GM21515 (cell line): ENCODE data around the gene SNCB.

Source experiments
- ATAC-seq: cut with Tn5 transposase; IDR thresholded peaks from one replicate; pipeline ENCODE4 v1.9.1; 2021; ENCODE audit not compliant: unreplicated experiment

Gene SNCB

GRCh38 chr5:176661676-176662075 is 31.3 kb upstream of the SNCB start:
- ATAC-seq: no peak

- peak; percentile 62 for ATAC-seq
Measured at GRCh38 chr5:176660860-176661641, 30.7 kb upstream of the SNCB start.

GRCh38 chr5:176660530-176660859 is 30.2 kb upstream of the SNCB start:
- ATAC-seq: peak; percentile 26

GRCh38 chr5:176659860-176660461 is 29.6 kb upstream of the SNCB start:
- no peak for ATAC-seq

- ATAC-seq: no peak
Measured at GRCh38 chr5:176659512-176659839, 29.1 kb upstream of the SNCB start.

- peak; percentile 46 for ATAC-seq
Measured at GRCh38 chr5:176658817-176659511, 28.6 kb upstream of the SNCB start.

GRCh38 chr5:176658007-176658599 is 27.8 kb upstream of the SNCB start:
- ATAC-seq: no peak

GRCh38 chr5:176656467-176656990 is 26.2 kb upstream of the SNCB start:
- ATAC-seq: no peak

- ATAC-seq: no peak
Measured at GRCh38 chr5:176654856-176655255, 24.5 kb upstream of the SNCB start.

- ATAC-seq: no peak
Measured at GRCh38 chr5:176653401-176654385, 23.4 kb upstream of the SNCB start.

GRCh38 chr5:176652136-176652535 is 21.8 kb upstream of the SNCB start:
- no peak for ATAC-seq

- no peak for ATAC-seq
Measured at GRCh38 chr5:176651472-176651980, 21.2 kb upstream of the SNCB start.

- no peak for ATAC-seq
Measured at GRCh38 chr5:176650354-176650884, 20.1 kb upstream of the SNCB start.

- ATAC-seq: no peak
Measured at GRCh38 chr5:176648474-176649194, 18.3 kb upstream of the SNCB start.

GRCh38 chr5:176647843-176648473 is 17.6 kb upstream of the SNCB start:
- no peak for ATAC-seq

GRCh38 chr5:176647030-176647842 is 16.9 kb upstream of the SNCB start, which contains the start of gene TSPAN17:
Gene TSPAN17, plus strand, starts transcription at chr5:176647484. Its CDS starts 132 bp downstream, at chr5:176647616.
- peak; percentile 92 for ATAC-seq

GRCh38 chr5:176646707-176647029 is 16.3 kb upstream of the SNCB start:
- ATAC-seq: no peak

- no peak for ATAC-seq
Measured at GRCh38 chr5:176646049-176646706, 15.8 kb upstream of the SNCB start.
